ENCODE measurements around the gene TCN2.
"Not testable (repeated sequence)": the region's sequence is repeated elsewhere in the genome, so short reads cannot be mapped to it uniquely, and the experiment has no call there.

Gene TCN2

GRCh38 chr22:30668386-30668710 is 61.4 kb downstream of the TCN2 start:
- TF ChIP-seq CTCF (IDR thresholded peaks at IDR 0.05; ENCODE audit: control extremely low read depth, extremely low read depth, low read depth, missing control alignments) = no peak
- DNase-seq (ENCODE audit: extremely low spot score) = no peak
- ChIA-PET CTCF (interaction anchor here (1.8 to 2.5 kb wide), 3 partner anchors 34 to 87 kb away, joined by 3 to 11 read pairs (median 7); partner anchors contain the start of gene SLC35E4), POLR2A (no interaction called here)

- TF ChIP-seq CTCF (IDR thresholded peaks at IDR 0.05; ENCODE audit: control extremely low read depth, extremely low read depth, low read depth, missing control alignments) = no peak
- no peak for DNase-seq (ENCODE audit: extremely low spot score)
- CTCF ChIA-PET = interaction anchor here (0.7 kb wide), 1 partner anchor 84 kb away, joined by 3 read pairs; no protein-coding TSS in a partner anchor
- POLR2A ChIA-PET = no interaction called here
Measured at GRCh38 chr22:30671071-30671470, 64.1 kb downstream of the TCN2 start.

- CTCF ChIA-PET = interaction anchor here (1.5 kb wide), 1 partner anchor 82 kb away, joined by 5 read pairs; no protein-coding TSS in a partner anchor
- no peak for TF ChIP-seq CTCF (IDR thresholded peaks at IDR 0.05; ENCODE audit: control extremely low read depth, extremely low read depth, low read depth, missing control alignments)
- DNase-seq (ENCODE audit: extremely low spot score) = no peak
- POLR2A ChIA-PET = no interaction called here
Measured at GRCh38 chr22:30673136-30673535, 66.2 kb downstream of the TCN2 start.

GRCh38 chr22:30674482-30674881 is 67.5 kb downstream of the TCN2 start:
- ChIA-PET POLR2A (no interaction called here), CTCF (interaction anchor here (1.5 kb wide), 1 partner anchor 81 kb away, joined by 5 read pairs; no protein-coding TSS in a partner anchor)
- TF ChIP-seq CTCF (IDR thresholded peaks at IDR 0.05; ENCODE audit: control extremely low read depth, extremely low read depth, low read depth, missing control alignments) = no peak
- DNase-seq (ENCODE audit: extremely low spot score) = no peak

GRCh38 chr22:30675436-30675835 is 68.5 kb downstream of the TCN2 start:
- no peak for TF ChIP-seq CTCF (IDR thresholded peaks at IDR 0.05; ENCODE audit: control extremely low read depth, extremely low read depth, low read depth, missing control alignments)
- POLR2A ChIA-PET = no interaction called here
- no peak for DNase-seq (ENCODE audit: extremely low spot score)
- CTCF ChIA-PET = interaction anchor here (1.0 kb wide), 1 partner anchor 8 kb away, joined by 3 read pairs; the partner anchor contains the start of gene DUSP18

GRCh38 chr22:30676565-30676964 is 69.6 kb downstream of the TCN2 start:
- POLR2A ChIA-PET; DNase-seq (ENCODE audit: extremely low spot score); CTCF ChIA-PET: not testable (repeated sequence)

All from GM10248 (cell line).